ENCODE data around the gene CD40LG.

Gene CD40LG

DNA sequence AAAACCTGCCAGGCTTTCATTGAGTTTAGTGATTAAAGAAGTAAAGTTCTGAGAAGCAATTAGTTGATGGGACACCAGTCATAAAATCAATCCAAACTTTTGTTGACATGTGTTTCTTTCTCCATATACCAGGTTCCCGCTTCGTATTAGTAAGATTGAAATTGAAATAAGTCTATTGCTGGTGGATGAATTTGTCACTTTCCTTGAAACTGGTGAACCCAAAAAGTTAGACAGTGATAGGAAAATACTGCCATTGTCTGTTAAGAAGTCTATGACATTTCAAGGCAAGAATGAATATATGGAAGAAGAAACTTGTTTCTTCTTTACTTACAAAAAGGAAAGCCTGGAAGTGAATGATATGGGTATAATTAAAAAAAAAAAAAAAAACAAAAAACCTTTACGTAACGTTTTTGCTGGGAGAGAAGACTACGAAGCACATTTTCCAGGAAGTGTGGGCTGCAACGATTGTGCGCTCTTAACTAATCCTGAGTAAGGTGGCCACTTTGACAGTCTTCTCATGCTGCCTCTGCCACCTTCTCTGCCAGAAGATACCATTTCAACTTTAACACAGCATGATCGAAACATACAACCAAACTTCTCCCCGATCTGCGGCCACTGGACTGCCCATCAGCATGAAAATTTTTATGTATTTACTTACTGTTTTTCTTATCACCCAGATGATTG, at the start of gene CD40LG:
Gene CD40LG (plus strand): TSS at position 482 of the 684 bp plus-strand sequence. CDS start 91 bp downstream, at position 573.
- no peak within 1 kb of the TSS for H3K4me2 ChIP-seq (ENCODE audit: low read length)
- H2AFZ ChIP-seq = no peak within 1 kb of the TSS
- no peak within 1 kb of the TSS for H3K9ac ChIP-seq
- H3K79me2 ChIP-seq = no peaks in the 10 kb centered on the region
- TF ChIP-seq, protein P1, sequence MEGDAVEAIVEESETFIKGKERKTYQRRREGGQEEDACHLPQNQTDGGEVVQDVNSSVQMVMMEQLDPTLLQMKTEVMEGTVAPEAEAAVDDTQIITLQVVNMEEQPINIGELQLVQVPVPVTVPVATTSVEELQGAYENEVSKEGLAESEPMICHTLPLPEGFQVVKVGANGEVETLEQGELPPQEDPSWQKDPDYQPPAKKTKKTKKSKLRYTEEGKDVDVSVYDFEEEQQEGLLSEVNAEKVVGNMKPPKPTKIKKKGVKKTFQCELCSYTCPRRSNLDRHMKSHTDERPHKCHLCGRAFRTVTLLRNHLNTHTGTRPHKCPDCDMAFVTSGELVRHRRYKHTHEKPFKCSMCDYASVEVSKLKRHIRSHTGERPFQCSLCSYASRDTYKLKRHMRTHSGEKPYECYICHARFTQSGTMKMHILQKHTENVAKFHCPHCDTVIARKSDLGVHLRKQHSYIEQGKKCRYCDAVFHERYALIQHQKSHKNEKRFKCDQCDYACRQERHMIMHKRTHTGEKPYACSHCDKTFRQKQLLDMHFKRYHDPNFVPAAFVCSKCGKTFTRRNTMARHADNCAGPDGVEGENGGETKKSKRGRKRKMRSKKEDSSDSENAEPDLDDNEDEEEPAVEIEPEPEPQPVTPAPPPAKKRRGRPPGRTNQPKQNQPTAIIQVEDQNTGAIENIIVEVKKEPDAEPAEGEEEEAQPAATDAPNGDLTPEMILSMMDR (IDR thresholded peaks at IDR 0.05) = no peak
- no peaks in the 10 kb centered on the region for H3K27me3 ChIP-seq (ENCODE audit: control insufficient read depth, insufficient read depth, low read length)
- H3K9me3 ChIP-seq (ENCODE audit: control insufficient read depth, low read length) = no peaks in the 10 kb centered on the region
- no peak within 1 kb of the TSS for H3K4me3 ChIP-seq (ENCODE audit: low read depth, low read length)
- H3K4me1 ChIP-seq = no peaks in the 10 kb centered on the region
- no peak within 1 kb of the TSS for H3K27ac ChIP-seq
- no peaks in the 10 kb centered on the region for H3K36me3 ChIP-seq (ENCODE audit: control insufficient read depth, insufficient read depth, low read length)

DNA sequence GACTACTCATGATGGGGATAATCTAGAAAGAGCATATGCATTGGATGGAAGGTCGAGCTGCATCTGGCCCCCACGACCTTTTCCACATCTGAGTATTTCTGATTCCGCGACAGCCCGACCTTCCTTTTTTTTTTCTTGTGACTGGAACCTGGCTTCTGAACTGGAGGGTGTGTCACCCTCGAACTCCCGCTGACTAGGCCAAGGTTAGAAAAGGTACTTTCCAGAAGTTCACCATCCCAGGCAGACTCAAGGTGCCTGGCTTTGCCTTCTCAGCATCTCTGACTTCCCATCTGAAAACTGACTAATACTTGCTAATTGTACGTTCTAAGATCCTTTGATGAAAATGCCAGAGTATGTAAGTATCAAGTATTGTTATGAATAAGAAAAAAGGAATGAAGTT, 49.3 kb upstream of the CD40LG start:
- no peaks in the 10 kb centered on the region for H3K79me2 ChIP-seq
- H3K9ac ChIP-seq = no peak overlapping the region
- no peak overlapping the region for H3K4me2 ChIP-seq (ENCODE audit: low read length)
- H3K27me3 ChIP-seq (ENCODE audit: control insufficient read depth, insufficient read depth, low read length) = no peaks in the 10 kb centered on the region
- no peaks in the 10 kb centered on the region for H3K9me3 ChIP-seq (ENCODE audit: control insufficient read depth, low read length)
- no peak overlapping the region for H3K27ac ChIP-seq
- H2AFZ ChIP-seq = no peak overlapping the region
- H3K36me3 ChIP-seq (ENCODE audit: control insufficient read depth, insufficient read depth, low read length) = no peaks in the 10 kb centered on the region
- H3K4me1 ChIP-seq = no peaks in the 10 kb centered on the region
- no peak overlapping the region for H3K4me3 ChIP-seq (ENCODE audit: low read depth, low read length)
- TF ChIP-seq, protein P1 (IDR thresholded peaks at IDR 0.05) = no peak

DNA sequence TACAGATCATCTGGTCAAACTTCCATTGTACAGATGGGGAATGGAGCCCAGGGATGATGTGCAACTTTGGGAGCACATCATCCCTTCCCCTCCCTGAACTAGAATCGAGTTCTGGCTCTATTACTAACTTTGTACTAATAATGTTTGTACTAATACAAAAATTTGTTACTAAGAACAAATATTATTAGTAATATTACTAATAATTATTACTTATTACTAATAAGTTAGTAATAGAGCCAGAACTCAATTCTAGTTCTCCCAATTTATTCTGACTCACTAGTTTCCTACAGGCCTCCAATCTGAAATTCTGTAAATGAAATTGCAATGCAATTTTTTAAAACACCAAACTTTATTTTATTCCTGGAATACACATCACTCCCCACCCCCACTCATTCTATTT, 47.9 kb upstream of the CD40LG start:
- no peaks in the 10 kb centered on the region for H3K27me3 ChIP-seq (ENCODE audit: control insufficient read depth, insufficient read depth, low read length)
- H3K4me3 ChIP-seq (ENCODE audit: low read depth, low read length) = no peak overlapping the region
- TF ChIP-seq, protein P1 (IDR thresholded peaks at IDR 0.05) = no peak
- no peak overlapping the region for H3K27ac ChIP-seq
- no peak overlapping the region for H2AFZ ChIP-seq
- H3K9me3 ChIP-seq (ENCODE audit: control insufficient read depth, low read length) = no peaks in the 10 kb centered on the region
- no peak overlapping the region for H3K9ac ChIP-seq
- no peaks in the 10 kb centered on the region for H3K79me2 ChIP-seq
- no peaks in the 10 kb centered on the region for H3K36me3 ChIP-seq (ENCODE audit: control insufficient read depth, insufficient read depth, low read length)
- H3K4me2 ChIP-seq (ENCODE audit: low read length) = no peak overlapping the region
- H3K4me1 ChIP-seq = no peaks in the 10 kb centered on the region

DNA sequence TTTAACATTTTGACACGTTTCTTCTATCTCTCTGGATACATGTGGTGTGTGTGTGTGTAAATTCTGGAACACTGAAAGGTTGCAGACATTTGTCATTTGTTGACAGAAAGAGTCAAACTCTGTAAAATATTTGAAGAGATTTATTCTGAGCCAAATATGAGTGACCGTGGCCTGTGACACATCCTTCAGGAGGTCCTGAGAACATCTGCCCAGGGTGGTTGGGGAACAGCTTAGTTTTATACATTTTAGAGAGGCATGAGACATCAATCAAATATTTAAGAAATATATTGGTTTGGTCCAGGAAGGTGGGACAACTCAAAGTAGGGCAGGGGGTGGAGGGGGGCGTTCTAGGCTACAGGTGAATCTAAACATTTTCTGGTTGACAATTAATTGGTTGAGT, 40.7 kb upstream of the CD40LG start:
- H2AFZ ChIP-seq = no peak overlapping the region
- H3K4me3 ChIP-seq (ENCODE audit: low read depth, low read length) = no peak overlapping the region
- no peak overlapping the region for H3K27ac ChIP-seq
- H3K27me3 ChIP-seq (ENCODE audit: control insufficient read depth, insufficient read depth, low read length) = no peaks in the 10 kb centered on the region
- TF ChIP-seq, protein P1 (IDR thresholded peaks at IDR 0.05) = no peak
- no peak overlapping the region for H3K9ac ChIP-seq
- no peaks in the 10 kb centered on the region for H3K9me3 ChIP-seq (ENCODE audit: control insufficient read depth, low read length)
- no peaks in the 10 kb centered on the region for H3K79me2 ChIP-seq
- no peak overlapping the region for H3K4me2 ChIP-seq (ENCODE audit: low read length)
- H3K4me1 ChIP-seq = no peaks in the 10 kb centered on the region
- H3K36me3 ChIP-seq (ENCODE audit: control insufficient read depth, insufficient read depth, low read length) = no peaks in the 10 kb centered on the region
